Bronchial smooth muscle cell (primary cell): ENCODE results near the gene OMD. TPM values are rescaled to one million over a fixed set of nuclear protein-coding genes. Genes with fewer than 3 reads are reported as not detected.

Source experiments
- total RNA-seq: library from RNA; depleted of rRNA; stranded (reverse); fragments of >200 nt; gene quantifications from 2 replicates; pipeline ENCODE4 v1.2.1, GENCODE V29; 2014

OMD gene, protein sequence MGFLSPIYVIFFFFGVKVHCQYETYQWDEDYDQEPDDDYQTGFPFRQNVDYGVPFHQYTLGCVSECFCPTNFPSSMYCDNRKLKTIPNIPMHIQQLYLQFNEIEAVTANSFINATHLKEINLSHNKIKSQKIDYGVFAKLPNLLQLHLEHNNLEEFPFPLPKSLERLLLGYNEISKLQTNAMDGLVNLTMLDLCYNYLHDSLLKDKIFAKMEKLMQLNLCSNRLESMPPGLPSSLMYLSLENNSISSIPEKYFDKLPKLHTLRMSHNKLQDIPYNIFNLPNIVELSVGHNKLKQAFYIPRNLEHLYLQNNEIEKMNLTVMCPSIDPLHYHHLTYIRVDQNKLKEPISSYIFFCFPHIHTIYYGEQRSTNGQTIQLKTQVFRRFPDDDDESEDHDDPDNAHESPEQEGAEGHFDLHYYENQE
- 0.95 and 1.1 TPM in 2 replicates for total RNA-seq

DNA sequence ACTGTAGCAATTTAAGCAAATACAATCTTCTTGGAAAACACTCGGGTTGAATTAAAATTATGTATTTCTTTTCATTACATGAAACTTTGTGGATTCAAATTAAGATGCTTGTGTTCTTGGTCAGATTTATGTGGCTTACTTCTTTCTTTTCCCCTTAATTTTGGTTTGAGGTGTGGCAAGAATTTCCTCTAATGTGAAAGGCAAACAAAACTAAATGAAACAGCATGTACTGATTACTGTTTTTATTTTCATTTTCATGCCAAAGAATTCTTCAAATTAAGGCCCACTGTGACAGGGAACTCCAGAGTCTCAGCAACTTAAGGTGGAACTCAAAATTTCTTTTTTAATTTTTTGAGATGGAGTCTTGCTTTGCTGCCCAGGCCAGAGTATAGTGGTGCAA is at the start of gene OMD:
Gene OMD (minus strand): TSS at position 132 of the 400 bp plus-strand sequence. CDS start 6,913 bp downstream, outside the sequence.

DNA sequence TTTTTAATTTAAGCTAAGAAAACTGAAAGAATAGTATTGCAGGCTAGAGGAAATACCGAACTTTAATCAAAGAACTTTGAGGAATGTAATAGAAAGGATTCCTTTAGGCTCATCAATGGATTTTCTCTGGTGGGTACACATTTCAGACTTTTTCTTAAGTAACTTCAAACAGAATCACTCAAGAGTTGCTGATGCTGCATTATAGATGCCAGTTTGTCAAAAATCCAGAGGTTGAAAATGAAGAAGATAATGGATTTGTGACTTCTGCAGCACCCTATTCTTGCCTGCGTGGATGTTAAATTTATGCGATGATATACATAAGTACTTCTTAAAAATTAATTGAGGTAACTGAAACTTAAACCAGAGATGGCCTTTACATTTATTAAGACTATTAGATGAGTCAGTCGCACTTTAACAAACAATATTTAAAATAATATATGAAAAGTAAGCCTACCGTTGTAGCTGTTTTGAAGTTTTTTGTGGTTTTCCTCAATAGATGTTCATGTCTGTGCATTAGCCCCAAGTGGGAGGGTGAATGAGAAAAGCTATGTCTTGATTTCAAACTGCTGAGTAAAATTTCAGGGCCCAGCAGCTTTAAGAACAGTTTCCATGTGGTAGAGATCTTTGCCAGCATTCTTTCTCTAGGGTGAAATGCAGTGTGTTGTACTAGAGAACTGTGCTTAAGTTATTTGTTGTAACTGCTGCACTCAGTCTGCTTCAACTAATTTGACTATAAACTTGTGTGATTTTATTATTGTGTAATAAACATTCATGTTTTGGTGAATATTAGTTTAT is 20.0 kb downstream of the OMD start, which contains the start of gene OGN:
Gene OGN (minus strand): TSS at position 537 of the 795 bp plus-strand sequence. CDS start 1,171 bp downstream, outside the sequence.

Other genes starting within 250 kb of the OMD start
- 195 and 332 TPM in 2 replicates for gene IARS1, start 130.8 kb downstream of the OMD start, total RNA-seq
- 18.2 and 22.4 TPM in 2 replicates for gene NOL8, start 99.1 kb downstream of the OMD start, total RNA-seq
- gene CENPP, start 98.5 kb downstream of the OMD start, total RNA-seq: 0.94 and 1.9 TPM in 2 replicates
- gene OGN, start 19.9 kb downstream of the OMD start, total RNA-seq: 43.5 and 59.9 TPM in 2 replicates
- gene ASPN, start 58.0 kb upstream of the OMD start, total RNA-seq: 3.5 and 11.2 TPM in 2 replicates
- 3.6 and 7.2 TPM in 2 replicates for gene ECM2, start 111.5 kb upstream of the OMD start, total RNA-seq
- 11.3 and 13.2 TPM in 2 replicates for gene IPPK, start 245.7 kb upstream of the OMD start, total RNA-seq